MCF 10A (cell line): ENCODE data around the gene FILIP1L. TPM values are rescaled to one million over a fixed set of nuclear protein-coding genes. Genes with fewer than 3 reads are reported as not detected.
A peak's percentile ranks its signal among the peaks of the same experiment; 100 is the strongest.

Experiments used
- BruUV-seq: library from RNA; stranded (reverse); fragments of 400-500 nt; replicated peaks from 2 replicates; lab custom pipeline; 2021; lab: Mats Ljungman, UMichigan
- CTCF ChIA-PET: fragments of 300-600 bp; sonication (Branson Sonifier 250); formaldehyde crosslinking; extraction: SDS; loops from one replicate; lab custom pipeline; 2021; ENCODE audit warnings: antibody characterized with exemption, inconsistent platforms; lab: Yijun Ruan, JAX
- POLR2A ChIA-PET: fragments of 300-600, 350-650 bp; sonication (Branson Sonifier 250); formaldehyde crosslinking; extraction: SDS; loops from one replicate; lab custom pipeline; 2020; ENCODE audit warnings: antibody characterized with exemption, inconsistent platforms; lab: Yijun Ruan, JAX
- DNase-seq: peaks from one replicate; pipeline ENCODE4 v3.0.0-alpha.2; 2018; ENCODE audit not compliant: unreplicated experiment
- H3K27ac Mint-ChIP-seq: one replicate; pipeline ENCODE4 v1.8.0; 2022; ENCODE audit warnings: mild to moderate bottlenecking, low read depth, mixed read lengths; ENCODE audit not compliant: unreplicated experiment
- H3K27me3 Mint-ChIP-seq: one replicate; pipeline ENCODE4 v1.8.0; 2022; ENCODE audit warnings: mixed read lengths; ENCODE audit not compliant: insufficient read depth, unreplicated experiment
- H3K36me3 Mint-ChIP-seq: one replicate; pipeline ENCODE4 v1.8.0; 2022; ENCODE audit warnings: mild to moderate bottlenecking, moderate library complexity, mixed read lengths; ENCODE audit not compliant: insufficient read depth, unreplicated experiment
- H3K4me1 Mint-ChIP-seq: one replicate; pipeline ENCODE4 v1.8.0; 2022; ENCODE audit warnings: mixed read lengths; ENCODE audit not compliant: insufficient read depth, unreplicated experiment
- H3K4me3 Mint-ChIP-seq: one replicate; pipeline ENCODE4 v1.8.0; 2022; ENCODE audit warnings: mild to moderate bottlenecking, moderate library complexity, mixed read lengths; ENCODE audit not compliant: unreplicated experiment
- H3K9me3 Mint-ChIP-seq: one replicate; pipeline ENCODE4 v1.8.0; 2022; ENCODE audit warnings: mixed read lengths; ENCODE audit not compliant: unreplicated experiment
- intact Hi-C: fragments of 100-400 bp; cut with micrococcal nuclease; formaldehyde crosslinking; loops from 2 replicates; pipeline ENCODE4 v1.14.1; 2022
- total RNA-seq: library from RNA; stranded (reverse); gene quantifications from 2 replicates; pipeline ENCODE4 v1.2.3, GENCODE V29; 2022
- TF ChIP-seq, protein P1 (sequence below): fragments of 200-600 bp; IDR thresholded peaks from one replicate; pipeline ENCODE4 v1.8.0; 2022; ENCODE audit warnings: antibody characterized with exemption, mild to moderate bottlenecking; ENCODE audit not compliant: unreplicated experiment

The FILIP1L gene
- total RNA-seq, 1 experiment from 2014 or later, result 2.4 TPM

DNA sequence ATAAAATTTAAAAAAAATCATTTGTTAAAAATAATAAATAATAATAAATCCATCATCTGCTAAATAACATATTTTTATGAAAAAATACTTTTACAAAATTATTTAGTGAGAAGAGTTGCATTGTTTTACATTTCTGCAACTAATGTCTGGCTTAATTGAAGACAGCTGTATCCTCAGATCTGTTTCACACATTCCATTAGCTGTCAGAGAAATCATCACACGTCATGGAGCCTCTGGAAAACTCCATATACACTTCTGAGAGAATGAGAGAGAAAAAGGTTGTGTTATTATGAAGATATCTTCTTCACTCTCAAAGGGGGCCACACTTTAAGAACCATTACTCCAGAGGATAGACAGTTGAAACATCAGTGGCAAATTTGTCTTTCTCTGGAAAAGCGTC lies 255.8 kb downstream of the FILIP1L start:
- ChIA-PET POLR2A (interaction anchor here (1.2 to 2.8 kb wide), 3 partner anchors 43 to 402 kb away, joined by 3 to 15 read pairs (median 12); partner anchors contain the start of gene TBC1D23), CTCF (interaction anchor here (0.6 to 2.8 kb wide), 4 partner anchors 27 to 396 kb away, joined by 3 to 16 read pairs (median 6); no protein-coding TSS in a partner anchor)
- no peak for DNase-seq
- Mint-ChIP-seq H3K27me3 (no peaks in the 10 kb centered on the region), H3K4me3 (no peak overlapping the region), H3K9me3 (no peaks in the 10 kb centered on the region), H3K4me1 (peaks cover 30% of the 10 kb centered on the region), H3K36me3 (peaks cover 7% of the 10 kb centered on the region), H3K27ac (peak overlapping the region; percentile 69)
- TF ChIP-seq, protein P1, sequence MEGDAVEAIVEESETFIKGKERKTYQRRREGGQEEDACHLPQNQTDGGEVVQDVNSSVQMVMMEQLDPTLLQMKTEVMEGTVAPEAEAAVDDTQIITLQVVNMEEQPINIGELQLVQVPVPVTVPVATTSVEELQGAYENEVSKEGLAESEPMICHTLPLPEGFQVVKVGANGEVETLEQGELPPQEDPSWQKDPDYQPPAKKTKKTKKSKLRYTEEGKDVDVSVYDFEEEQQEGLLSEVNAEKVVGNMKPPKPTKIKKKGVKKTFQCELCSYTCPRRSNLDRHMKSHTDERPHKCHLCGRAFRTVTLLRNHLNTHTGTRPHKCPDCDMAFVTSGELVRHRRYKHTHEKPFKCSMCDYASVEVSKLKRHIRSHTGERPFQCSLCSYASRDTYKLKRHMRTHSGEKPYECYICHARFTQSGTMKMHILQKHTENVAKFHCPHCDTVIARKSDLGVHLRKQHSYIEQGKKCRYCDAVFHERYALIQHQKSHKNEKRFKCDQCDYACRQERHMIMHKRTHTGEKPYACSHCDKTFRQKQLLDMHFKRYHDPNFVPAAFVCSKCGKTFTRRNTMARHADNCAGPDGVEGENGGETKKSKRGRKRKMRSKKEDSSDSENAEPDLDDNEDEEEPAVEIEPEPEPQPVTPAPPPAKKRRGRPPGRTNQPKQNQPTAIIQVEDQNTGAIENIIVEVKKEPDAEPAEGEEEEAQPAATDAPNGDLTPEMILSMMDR, result no peak
- no TSS peak for BruUV-seq
- intact Hi-C loops, result no loop called here

DNA sequence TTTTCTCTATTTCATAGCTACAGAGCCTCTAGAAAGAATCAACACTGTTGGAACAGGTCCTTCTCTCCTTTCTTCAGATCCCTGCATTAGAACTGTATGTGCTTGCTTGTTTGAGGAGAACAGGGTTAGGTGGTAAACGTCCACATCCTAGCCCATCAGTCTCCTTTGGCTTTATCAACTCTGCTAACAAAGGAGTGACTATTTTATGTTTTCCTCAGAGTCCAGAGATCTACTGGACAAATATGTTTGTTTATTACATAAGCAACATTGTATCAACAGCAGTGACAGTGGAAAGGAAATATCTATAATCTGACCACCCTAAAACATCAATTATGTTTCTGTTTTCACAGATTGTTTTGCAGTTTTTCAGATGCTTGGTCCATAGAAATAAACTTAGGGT lies 257.0 kb downstream of the FILIP1L start:
- Mint-ChIP-seq H3K4me1 (peaks cover 31% of the 10 kb centered on the region), H3K27ac (no peak overlapping the region), H3K27me3 (no peaks in the 10 kb centered on the region), H3K36me3 (no peaks in the 10 kb centered on the region), H3K4me3 (no peak overlapping the region), H3K9me3 (no peaks in the 10 kb centered on the region)
- no TSS peak for BruUV-seq
- TF ChIP-seq, protein P1, result no peak
- ChIA-PET POLR2A (interaction anchor here (0.5 to 1.2 kb wide), 2 partner anchors 32 to 44 kb away, joined by 3 read pairs; no protein-coding TSS in a partner anchor), CTCF (interaction anchor here (0.6 kb wide), 2 partner anchors 34 to 36 kb away, joined by 3 to 6 read pairs; no protein-coding TSS in a partner anchor)
- intact Hi-C loops, result no loop called here
- DNase-seq, result no peak

DNA sequence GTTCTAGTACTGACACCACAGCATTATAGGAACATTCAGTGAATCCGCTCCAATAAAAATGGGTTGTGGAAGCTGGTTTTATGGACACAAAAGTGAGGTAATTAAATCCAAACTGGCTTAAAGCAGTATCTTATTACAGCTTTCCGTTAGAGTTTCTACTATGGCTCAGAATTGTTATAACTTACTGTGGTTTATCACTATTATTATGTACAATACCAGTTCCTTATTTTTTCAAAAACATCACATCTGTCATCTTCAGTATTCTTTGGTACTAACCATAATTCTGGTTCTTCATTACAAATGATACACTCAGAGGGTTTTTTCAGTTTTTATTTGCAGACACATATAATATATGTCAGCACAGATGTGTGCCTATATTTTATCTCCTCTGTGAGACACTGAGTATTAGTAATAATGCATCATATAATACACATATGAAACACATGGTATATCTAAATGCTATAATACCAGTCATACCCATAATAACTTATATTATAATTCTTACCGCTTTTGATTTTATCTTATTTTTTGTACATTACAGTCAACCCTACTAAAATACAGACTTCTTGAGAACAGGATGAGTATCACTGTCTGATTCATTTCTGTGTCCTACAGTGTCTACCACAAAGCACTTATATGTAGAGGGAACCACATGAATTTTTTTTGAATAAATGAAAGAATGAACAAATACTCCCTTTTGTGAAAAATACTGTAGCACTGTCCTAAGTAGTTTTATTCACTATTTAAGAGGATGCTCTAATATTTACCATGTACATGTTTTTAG lies 257.7 kb downstream of the FILIP1L start:
- H3K36me3 Mint-ChIP-seq, result no peaks in the 10 kb centered on the region
- H3K27me3 Mint-ChIP-seq, result no peaks in the 10 kb centered on the region
- H3K4me3 Mint-ChIP-seq, result no peak overlapping the region
- BruUV-seq, result no TSS peak
- DNase-seq, result no peak
- ChIA-PET CTCF (interaction anchor here (0.6 kb wide), 1 partner anchor 87 kb away, joined by 3 read pairs; no protein-coding TSS in a partner anchor), POLR2A (interaction anchor here (1.0 kb wide), 1 partner anchor 404 kb away, joined by 3 read pairs; the partner anchor contains the start of gene TBC1D23)
- no peaks in the 10 kb centered on the region for H3K9me3 Mint-ChIP-seq
- H3K27ac Mint-ChIP-seq, result no peak overlapping the region
- TF ChIP-seq, protein P1, result no peak
- intact Hi-C loops, result no loop called here
- peaks cover 30% of the 10 kb centered on the region for H3K4me1 Mint-ChIP-seq

DNA sequence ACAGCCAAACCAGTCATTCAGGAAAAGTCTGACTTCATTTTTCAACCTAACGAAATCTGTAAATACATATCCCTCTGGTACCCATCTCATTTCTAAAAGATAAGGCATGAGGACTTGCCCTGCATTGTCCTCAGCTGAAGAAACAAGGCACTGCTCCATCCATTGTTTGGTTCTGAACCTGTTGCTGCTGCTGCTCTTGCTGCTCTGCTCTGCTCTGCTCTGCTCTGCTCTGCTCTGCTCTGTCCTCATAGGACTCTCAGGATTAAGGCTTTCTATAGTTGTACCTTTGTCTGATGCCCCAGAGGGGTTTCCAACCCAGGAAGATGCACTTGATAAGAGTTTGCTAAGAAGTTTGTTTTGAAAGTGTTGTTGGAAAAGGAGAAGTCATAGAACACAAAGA lies 258.4 kb downstream of the FILIP1L start:
- BruUV-seq, result no TSS peak
- Mint-ChIP-seq H3K36me3 (no peaks in the 10 kb centered on the region), H3K27me3 (no peaks in the 10 kb centered on the region), H3K27ac (no peak overlapping the region), H3K4me1 (peaks cover 24% of the 10 kb centered on the region), H3K4me3 (no peak overlapping the region), H3K9me3 (no peaks in the 10 kb centered on the region)
- ChIA-PET POLR2A (interaction anchor here (1.0 kb wide), 1 partner anchor 405 kb away, joined by 3 read pairs; the partner anchor contains the start of gene TBC1D23), CTCF (interaction anchor here (0.6 kb wide), 1 partner anchor 88 kb away, joined by 3 read pairs; no protein-coding TSS in a partner anchor)
- intact Hi-C loops, result no loop called here
- no peak for DNase-seq
- TF ChIP-seq, protein P1, result no peak
